KG1 (cell line): Measurements from ENCODE around the gene MYMK.

Experiments used
- DNase-seq: peaks from one replicate; lab custom pipeline; 2025; lab: John Stamatoyannopoulos, UW

MYMK gene

DNA sequence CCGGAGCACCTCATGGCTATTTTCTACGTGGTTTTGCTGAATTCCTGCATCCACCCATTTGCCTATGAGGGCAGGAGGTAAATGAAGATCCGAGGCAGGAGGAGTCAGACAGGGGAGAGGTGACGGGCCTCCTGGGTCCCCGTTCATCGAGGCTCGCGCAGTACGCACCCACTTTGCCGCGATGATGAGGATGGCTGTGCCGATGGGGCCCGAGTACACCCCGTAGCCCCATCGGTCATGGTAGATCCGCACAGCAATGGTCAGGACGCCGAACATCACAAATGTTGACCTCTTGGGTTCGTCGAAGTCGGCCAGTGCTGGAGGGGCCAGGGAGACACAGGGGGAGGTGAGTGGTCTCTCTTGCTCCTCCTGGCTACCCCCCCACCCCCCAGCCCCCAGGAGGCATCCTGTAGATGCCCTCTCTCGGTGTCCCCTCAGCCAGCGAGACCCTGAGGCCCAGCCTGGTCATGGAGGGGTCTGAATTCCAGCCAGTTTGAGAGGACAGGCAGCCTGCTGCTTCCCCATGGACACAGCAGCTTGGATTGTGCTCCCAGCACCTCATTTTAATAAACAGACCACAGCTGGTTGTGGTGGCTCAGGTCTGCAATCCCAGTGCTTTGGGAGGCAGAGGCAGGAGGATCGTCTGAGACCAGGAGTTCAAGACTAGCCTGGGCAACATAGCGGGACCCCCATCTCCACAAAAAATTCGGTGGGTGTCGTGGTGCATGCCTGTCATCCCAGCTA is 5.9 kb downstream of the MYMK start:
- DNase-seq: no peak

- no peak for DNase-seq
These were observed 6.6 kb downstream of the MYMK start for GRCh38 chr9:133518200-133518599.

- no peak for DNase-seq
These were observed 7.0 kb downstream of the MYMK start for GRCh38 chr9:133517711-133518110.

DNA sequence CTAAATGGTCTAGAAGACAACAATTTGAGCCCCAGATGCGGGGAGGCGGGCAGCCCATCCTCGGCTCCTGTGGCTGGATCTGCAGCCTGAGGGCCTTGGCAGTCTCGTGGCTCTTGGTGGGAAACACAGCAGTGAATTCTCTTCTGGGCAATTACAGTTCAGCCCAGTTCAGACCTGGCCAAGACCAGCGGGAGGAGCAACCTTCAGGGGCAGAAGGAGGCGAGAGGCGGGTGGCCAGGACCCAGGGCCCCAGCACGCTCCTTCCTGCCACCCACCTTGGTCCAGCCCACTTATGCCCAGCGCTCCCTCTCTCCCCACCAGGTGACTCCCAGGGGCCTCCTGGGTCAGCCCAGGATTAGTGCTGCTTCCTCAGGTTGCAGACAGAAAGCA is 7.8 kb downstream of the MYMK start:
- DNase-seq: no peak

DNA sequence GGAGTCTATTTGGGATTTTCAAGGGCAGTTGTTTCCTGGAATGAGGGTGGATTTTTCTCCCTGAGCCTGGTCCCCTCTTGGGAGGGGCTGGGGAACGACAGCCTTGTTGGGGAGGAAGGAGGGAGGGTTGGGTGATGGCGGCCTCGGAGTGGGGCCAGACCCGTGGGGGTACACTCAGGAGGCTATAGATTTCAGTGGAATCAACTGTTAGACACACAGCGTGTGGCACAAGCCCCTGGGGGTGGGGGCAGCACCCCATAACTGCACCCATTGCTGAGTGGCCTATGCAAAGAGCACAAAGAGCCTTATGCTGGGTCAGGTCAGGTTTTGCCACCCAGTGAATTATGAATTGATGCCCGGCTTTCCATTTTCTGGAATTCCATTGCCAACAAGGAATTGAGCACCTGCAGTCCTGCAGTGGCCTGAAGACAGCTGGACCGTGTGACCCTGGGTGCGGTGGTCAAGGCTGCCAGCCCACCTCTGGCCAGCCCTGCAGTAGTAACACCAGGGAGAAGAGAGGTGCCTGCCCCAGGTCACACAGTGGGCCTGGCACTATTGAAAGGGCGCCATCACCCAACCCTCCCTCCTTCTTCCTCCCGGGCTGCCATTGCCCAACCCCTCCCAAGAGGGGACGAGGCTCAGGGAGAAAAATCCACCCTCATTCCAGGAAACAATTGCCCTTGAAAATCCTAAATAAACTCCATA is 8.4 kb downstream of the MYMK start:
- no peak for DNase-seq

- no peak for DNase-seq
These were observed 9.0 kb downstream of the MYMK start for GRCh38 chr9:133515615-133516255.

GRCh38 chr9:133515240-133515610 is 9.5 kb downstream of the MYMK start:
- no peak for DNase-seq

GRCh38 chr9:133514460-133515239 is 10.1 kb downstream of the MYMK start:
- DNase-seq: no peak

DNA sequence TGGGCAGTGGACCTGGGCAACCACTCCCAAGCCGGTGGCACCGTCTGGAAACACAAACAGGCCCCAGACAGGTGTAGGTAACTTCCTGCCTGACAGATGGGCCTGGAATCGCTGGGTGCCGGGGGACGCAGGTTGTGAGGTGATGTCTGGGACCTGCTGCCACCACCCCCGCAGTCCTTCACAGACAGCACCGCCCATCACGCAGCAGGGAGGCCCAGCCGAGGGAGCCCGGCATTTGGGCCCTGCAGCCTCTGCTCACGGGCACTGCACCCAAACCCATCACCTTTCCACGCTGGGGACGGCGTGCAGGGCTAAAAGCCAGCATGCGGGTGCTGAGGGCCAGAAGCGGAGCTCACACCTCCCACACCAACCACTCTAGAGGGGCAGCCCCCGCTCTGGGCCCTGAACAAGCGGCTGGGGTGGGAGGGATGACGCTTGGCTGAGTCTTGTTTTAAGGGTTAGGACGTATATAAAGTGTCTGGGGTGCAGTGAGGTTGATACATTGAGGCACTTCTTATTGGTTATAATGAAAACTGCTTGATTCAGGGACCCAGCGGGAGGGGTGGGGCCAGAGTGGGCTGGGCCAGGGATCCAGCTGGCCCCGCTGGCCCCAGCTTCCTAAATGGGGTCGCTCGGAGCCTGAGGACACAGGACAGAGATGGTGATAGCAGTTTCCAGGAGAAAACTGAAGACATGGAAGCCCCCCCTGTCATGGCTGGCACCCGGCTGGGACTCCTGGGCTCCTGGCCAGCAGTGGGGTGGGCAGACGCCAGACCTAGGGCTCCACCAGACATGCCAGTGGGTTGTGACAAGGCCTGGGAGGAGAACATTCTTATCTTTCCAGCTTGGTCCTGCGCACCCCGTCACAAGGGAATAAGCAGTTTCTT is 11.3 kb downstream of the MYMK start:
- no peak for DNase-seq

DNA sequence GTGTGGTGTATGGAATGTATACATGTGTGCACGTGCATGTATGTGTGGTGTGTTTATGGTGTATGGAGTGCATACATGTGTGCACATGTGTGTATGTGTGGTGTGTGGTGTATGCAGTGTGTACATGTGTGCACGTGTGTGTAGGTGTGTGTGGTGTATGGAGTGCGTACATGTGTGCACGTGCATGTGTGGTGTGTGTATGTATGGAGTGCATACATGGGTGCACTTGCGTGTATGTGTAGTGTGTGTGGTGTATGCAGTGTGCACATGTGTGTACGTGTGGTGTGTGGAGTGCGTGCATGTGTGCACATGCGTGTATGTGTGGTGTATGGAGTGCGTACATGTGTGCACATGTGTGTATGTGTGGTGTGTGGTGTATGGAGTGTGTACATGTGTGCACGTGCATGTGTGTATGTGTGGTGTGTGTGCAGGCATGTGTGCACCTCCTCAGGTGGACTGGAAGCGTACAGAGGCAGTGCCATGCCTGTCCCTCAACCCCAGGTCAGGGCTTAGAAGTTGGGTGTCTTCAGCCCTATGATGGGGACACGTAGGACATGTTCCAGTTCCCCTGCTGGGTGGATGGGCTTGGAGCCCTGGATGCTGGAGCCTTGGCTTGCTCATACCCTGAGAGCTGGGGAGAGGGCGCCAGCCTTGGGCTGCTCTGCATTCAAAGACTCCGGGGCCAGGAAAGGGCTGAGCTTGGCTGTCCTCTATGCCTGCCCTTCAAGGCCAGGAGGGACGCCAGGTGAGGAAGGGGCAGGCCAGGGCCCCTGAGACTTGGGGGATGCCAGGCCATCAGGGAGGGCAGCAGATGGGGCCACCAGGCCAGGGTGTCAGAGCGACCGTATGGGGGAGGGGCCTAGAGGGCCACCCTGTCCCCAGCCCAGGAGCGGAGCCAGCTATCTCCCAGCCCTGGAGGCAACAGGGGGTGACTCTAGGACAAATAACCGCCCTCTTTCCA is 12.2 kb downstream of the MYMK start:
- DNase-seq: no peak

GRCh38 chr9:133511607-133512006 is 13.2 kb downstream of the MYMK start:
- DNase-seq: no peak

GRCh38 chr9:133510926-133511505 is 13.7 kb downstream of the MYMK start:
- no peak for DNase-seq

DNA sequence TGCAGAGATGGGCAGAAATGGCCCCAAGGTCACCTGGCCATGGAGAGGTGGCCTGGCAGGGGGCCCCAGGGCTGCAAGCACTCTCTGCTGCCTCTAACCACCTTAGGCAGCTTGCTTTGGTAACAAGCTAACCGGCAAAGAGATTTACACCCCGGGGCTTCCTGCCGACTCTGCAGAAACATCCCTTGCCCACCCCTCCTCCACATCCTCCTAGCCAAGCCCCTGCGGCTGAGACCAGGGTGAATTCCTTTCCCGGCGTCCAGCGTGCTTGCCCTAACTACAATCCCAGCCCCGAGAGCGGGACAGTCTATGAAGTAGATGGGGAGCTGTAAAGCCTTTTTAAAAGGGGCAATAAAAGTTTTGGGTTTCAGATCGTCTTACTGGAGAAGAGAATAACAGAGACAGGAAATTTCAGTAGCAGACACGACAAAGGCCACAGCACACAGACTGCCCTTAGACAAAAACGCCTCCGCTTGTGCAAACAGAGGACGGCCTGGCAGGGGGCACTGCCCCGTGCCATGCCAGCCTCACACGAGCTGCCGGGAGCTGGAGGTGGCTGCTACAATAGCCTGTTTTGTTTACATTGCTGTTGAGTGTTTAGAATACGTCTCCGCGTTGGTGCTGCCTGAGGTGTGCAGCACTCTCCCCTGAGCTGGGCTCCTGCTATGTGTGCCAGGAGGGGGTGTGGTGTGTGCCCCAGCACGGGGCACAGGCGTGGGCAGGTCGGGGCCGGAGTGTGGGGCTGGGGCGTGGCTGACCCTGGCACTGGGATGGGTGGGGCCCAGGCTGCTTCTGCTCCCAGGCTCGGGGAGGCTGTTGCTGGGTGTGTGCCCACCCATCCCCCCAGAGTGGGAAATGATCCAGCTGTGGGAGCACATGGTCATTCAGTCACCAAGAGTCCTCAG is 15.3 kb downstream of the MYMK start:
- DNase-seq: no peak

GRCh38 chr9:133508046-133508445 is 16.7 kb downstream of the MYMK start:
- no peak for DNase-seq

GRCh38 chr9:133507246-133507965 is 17.4 kb downstream of the MYMK start:
- DNase-seq: no peak

GRCh38 chr9:133506653-133507038 is 18.1 kb downstream of the MYMK start:
- DNase-seq: no peak

- DNase-seq: no peak
These were observed 18.7 kb downstream of the MYMK start for GRCh38 chr9:133505901-133506652.
